Activated CD8-positive, alpha-beta memory T cell treated with anti-CD3 and anti-CD28 coated beads for 36 hours (primary cell): ENCODE results near the gene AMPH. TPM values are rescaled to one million over a fixed set of nuclear protein-coding genes. Genes with fewer than 3 reads are reported as not detected.
"Not testable (repeated sequence)": the region's sequence is repeated elsewhere in the genome, so short reads cannot be mapped to it uniquely, and the experiment has no call there.

ENCODE experiments used
- CTCF ChIA-PET: fragments of 350-600 bp; sonication (Branson Sonifier 250); formaldehyde crosslinking; loops from one replicate; lab custom pipeline; 2021; ENCODE audit warnings: antibody characterized with exemption; lab: Charles Lee
- POLR2A ChIA-PET: fragments of 350-600 bp; sonication (Branson Sonifier 250); formaldehyde crosslinking; loops from one replicate; lab custom pipeline; 2021; ENCODE audit warnings: antibody characterized with exemption; lab: Charles Lee
- total RNA-seq, 2 experiments: library from RNA; stranded (reverse); gene quantifications; one replicate each; pipeline ENCODE4 v1.2.3, GENCODE V29; 2021

Gene AMPH
- total RNA-seq, 2 experiments from 2014 or later: not detected

GRCh38 chr7:38632411-38632810 lies 1.2 kb upstream of the AMPH start:
- POLR2A ChIA-PET: no interaction called here
- CTCF ChIA-PET: interaction anchor here (0.9 to 1.0 kb wide), 2 partner anchors 20 to 26 kb away, joined by 3 to 4 read pairs; no protein-coding TSS in a partner anchor

- CTCF ChIA-PET: no interaction called here
Measured at GRCh38 chr7:38629651-38630510, 1.3 kb downstream of the AMPH start.

DNA sequence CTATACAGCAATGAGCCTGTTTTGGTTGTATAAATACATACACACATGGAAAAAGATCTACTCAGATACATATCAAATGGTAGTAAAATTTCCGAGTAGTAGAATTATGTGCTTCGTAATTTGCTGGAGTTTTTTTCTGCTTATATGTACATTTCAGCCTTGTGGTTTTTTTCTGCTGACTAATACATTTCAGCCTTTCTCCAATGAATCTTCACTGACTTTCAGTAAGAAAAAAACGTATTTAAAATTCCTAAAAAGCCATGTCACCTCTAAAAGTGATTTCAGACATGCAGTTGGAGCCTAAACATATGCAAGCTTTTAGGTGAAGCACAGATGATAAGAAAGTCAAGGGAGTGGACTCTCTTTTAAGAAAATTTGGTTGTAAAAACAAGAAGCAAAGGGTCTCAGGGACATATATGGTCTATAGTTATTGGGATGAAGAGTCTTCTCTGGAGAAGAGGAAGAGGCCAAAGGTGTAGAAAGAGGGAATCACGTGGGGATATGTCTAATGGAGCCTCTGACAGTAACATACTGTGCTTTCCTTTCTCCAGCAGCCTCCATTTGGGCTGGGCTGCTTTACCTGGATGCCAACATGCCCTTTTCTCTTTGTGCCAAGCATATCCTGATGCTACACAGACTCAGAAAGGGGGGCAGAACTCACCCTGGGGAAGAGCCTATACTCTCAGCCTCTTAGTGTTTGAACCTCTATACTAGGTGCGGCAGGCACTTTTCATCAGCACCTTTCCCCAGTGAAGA lies 2.4 kb downstream of the AMPH start:
- ChIA-PET CTCF (no interaction called here), POLR2A (no interaction called here)

More at GRCh38 chr7:38629651-38630510, 1.3 kb downstream of the AMPH start:
- POLR2A ChIA-PET: no interaction called here

DNA sequence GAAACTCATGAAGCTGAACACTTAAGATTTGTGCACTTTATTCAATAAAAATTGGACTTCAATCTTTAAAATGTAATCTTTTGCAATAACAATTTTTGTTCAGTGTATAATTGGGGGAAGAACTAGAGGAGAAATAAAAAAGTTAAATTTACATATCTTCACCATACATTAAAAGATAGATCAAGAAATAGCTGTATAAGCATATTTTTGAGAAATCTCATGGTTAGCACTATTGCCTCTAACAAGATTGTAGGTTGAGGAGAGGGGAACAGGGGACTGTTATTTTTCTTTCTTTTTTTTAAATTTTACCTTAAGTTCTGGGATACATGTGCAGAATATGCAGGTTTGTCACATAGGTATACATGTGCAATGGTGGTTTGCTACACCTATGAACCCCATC lies 5.3 kb downstream of the AMPH start:
- CTCF ChIA-PET: interaction anchor here (0.6 kb wide), 1 partner anchor 57 kb away, joined by 3 read pairs; no protein-coding TSS in a partner anchor
- POLR2A ChIA-PET: no interaction called here

DNA sequence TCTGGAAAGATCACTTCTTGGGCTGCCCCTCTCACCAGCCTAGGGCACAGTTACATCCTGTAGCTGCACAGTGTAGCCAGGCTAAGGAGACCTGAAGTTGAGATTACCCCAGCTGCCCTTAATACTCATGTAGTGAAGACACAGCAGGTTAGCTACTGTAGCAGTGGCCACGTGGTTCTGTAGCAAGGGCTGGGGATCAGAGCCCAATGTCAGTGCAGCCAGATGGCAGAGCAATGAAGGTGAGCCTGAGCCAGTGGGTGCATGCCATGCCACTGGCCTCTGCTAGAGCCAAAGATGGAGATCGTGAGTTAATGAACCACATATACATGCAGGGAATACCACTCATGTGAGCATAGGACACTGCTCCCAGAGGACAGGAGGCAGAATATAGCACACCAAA lies 15.5 kb downstream of the AMPH start:
- ChIA-PET POLR2A (no interaction called here), CTCF (no interaction called here)

DNA sequence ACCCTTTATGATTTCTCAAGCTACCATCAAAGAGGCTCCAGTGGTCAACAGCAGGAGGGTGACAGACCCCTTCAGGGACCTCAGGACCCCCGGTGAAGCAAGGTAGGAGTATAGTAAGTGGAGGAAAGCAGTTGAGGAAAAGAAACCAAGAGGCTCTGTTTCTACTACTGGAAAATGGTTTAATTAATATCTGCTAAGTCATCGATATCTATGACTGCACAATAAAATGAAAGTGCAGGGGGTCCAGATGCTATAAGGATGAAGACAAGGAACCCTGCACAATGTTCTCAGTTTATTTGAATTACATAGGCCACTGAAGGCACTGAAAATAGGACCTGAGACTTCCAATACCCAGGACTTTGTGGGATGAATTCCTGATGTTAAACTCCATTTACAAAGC lies 23.7 kb downstream of the AMPH start:
- POLR2A ChIA-PET: no interaction called here
- CTCF ChIA-PET: no interaction called here

- CTCF ChIA-PET: no interaction called here
- POLR2A ChIA-PET: no interaction called here
Measured at GRCh38 chr7:38600741-38601140, 30.4 kb downstream of the AMPH start.

DNA sequence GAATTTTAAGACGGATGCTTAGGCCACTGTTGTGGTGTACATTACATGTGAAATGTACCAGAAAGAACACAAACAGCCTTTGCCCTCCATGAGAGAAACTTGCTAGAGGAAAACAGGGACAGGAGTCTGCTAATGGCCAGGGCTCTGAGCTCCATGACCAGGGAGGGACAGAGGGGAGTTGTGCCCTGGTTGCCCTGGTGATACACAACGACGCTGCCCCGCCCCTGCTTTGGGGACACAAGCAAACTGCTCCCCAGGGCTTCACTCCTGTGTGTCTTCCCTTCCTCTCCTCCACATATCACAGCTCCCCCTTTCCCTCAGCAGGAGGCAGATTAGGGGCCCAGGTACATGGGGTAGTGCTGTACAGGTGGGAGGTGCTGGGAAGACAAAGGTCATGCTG lies 36.2 kb downstream of the AMPH start:
- ChIA-PET POLR2A (no interaction called here), CTCF (no interaction called here)

DNA sequence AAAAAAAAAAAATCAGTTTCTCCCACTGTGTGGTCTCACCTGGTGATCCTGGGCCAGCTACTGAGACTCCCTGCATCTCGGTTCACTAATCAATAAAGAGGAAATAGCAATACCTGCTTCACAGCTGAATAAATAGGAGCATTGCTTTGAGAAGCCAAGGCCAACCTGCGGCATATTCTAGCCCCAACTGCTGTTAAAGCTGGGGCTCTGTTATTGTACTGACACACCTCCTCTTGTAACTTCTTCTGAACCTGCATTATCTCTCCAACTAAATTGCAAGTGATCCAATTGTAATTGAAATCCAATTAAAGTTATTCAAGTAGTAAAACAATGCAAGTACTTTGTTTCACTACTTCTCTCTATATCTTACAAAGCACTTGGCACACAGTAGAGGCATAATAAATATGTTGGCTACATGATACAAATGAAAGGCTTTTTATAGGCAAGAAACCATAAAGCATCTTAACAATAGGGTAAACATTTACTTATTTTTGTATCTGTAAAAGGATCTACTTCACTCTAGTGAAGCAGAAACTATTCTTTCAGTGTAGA lies 38.4 kb downstream of the AMPH start:
- POLR2A ChIA-PET: no interaction called here
- CTCF ChIA-PET: no interaction called here

DNA sequence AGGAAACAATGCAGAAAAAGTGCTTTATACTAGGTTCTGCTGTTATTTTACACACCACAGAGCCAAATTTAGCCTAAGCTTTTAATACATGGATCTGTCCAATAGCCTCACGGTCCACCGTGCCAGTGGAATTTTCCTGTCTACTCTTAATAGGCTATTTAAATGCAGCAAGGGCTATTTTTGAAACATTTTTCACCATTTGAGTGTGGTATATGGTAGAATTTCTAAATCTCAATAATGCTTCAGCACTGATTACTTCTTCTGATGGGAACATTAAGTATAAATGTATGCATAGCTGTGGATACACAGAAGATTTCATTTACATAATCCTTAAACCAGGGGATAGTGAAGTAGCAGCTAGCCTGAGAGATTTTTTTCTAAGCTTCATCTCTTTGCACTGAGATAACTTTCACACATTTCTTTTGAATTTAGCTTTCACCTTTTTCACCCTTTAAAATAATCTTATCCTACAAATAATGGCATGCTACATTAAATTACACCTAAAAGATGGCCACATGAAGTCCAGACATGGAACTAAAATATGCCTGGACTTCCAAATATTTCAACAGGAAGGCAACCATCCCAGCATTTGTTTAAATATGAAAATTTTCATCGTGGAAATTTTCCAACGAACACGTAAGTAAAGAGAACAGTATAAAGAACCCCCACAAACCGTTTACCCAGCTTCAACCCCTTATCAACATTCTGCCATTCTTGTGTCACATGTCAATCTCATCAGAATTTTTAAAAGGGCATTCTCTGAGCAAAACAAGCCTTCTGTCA lies 45.4 kb downstream of the AMPH start:
- CTCF ChIA-PET: no interaction called here
- POLR2A ChIA-PET: no interaction called here

GRCh38 chr7:38584443-38585210 lies 46.5 kb downstream of the AMPH start:
- POLR2A ChIA-PET: no interaction called here
- CTCF ChIA-PET: no interaction called here

DNA sequence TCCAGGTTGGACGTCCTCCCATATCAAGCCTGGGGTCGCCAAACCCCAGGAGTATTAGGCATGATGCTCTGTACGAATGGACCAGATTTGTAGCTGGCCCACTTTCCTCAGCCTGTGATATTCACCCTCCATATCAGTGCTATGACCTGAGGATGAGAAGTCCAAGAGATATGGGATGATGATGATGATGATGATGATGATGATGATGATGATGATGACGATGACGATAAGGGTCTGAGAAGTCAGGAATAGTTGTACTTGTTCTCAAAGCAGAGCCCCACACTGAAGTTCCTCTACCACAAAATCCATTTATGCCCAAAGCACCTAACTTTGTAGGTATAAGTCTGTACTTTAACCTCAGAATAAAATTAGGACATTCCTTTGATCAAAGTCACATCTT lies 50.7 kb downstream of the AMPH start:
- ChIA-PET CTCF (no interaction called here), POLR2A (no interaction called here)

GRCh38 chr7:38574086-38574485 lies 57.1 kb downstream of the AMPH start:
- ChIA-PET CTCF (no interaction called here), POLR2A (no interaction called here)

DNA sequence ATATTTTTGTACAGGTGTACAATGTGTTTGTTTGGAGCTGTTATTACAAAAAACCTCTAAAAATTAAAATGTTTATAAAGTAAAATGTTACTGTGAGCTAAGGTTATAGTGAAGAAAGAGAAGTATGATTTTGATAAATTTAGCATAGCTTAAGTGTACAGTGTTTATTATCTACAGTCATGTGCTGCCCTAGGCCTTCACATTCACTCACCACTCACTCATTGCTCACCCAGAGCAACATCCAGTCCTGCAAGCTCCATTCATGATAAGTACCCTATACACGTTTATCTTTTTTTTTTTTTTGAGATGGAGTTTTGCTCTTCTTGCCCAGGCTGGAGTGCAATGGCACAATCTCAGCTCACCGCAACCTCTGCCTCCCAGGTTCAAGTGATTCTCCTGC lies 59.6 kb downstream of the AMPH start:
- CTCF ChIA-PET, POLR2A ChIA-PET: not testable (repeated sequence)

GRCh38 chr7:38568497-38568896 lies 62.7 kb downstream of the AMPH start:
- ChIA-PET POLR2A (no interaction called here), CTCF (no interaction called here)

DNA sequence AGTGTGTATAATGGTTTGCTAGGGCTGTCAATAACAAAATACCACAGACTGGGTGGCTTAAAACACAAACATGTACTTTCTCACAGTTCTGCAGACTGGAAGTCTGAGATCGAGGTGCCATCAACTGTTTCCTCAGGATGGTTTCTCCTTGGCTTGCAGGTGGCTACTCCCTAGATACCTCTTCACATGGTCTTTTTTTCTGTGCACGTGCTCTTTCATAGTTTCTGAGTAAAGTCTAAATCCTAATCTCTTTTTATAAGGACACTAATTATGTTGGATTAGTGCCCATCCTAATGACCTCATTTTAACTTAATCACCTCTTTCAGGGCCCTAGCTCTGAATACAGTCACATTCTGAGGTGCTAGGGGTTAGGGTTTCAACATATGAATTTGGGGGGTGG lies 65.9 kb downstream of the AMPH start:
- ChIA-PET POLR2A (no interaction called here), CTCF (no interaction called here)

DNA sequence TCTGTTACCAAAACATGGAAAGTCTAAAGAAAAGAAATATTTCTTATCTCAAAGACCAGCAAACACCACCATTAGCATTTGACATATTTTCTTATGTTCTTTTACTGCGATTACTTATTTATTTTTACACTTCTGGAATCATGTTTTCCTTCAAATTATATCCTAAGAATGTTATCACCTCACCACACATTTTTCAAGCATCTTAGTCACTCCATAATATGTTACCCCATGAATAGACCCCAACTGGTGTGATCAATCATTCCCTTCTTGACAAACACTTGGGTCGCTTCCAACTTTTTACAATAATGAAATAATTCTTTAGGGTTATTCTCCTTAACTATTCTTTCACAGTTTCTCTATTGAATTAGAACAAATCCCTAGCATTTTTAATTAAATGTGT lies 67.4 kb downstream of the AMPH start:
- POLR2A ChIA-PET: no interaction called here
- CTCF ChIA-PET: no interaction called here

- ChIA-PET POLR2A (no interaction called here), CTCF (no interaction called here)
Measured at GRCh38 chr7:38561166-38561565, 70.0 kb downstream of the AMPH start.

GRCh38 chr7:38558761-38559345 lies 72.3 kb downstream of the AMPH start:
- POLR2A ChIA-PET: no interaction called here
- CTCF ChIA-PET: no interaction called here
